GM19240 (cell line): ENCODE data around the gene FNTB.

ENCODE experiments used
- DNase-seq: peaks from one replicate; pipeline ENCODE4 v3.0.0; 2011; ENCODE audit warnings: low spot score; ENCODE audit not compliant: insufficient read length

Gene FNTB

DNA sequence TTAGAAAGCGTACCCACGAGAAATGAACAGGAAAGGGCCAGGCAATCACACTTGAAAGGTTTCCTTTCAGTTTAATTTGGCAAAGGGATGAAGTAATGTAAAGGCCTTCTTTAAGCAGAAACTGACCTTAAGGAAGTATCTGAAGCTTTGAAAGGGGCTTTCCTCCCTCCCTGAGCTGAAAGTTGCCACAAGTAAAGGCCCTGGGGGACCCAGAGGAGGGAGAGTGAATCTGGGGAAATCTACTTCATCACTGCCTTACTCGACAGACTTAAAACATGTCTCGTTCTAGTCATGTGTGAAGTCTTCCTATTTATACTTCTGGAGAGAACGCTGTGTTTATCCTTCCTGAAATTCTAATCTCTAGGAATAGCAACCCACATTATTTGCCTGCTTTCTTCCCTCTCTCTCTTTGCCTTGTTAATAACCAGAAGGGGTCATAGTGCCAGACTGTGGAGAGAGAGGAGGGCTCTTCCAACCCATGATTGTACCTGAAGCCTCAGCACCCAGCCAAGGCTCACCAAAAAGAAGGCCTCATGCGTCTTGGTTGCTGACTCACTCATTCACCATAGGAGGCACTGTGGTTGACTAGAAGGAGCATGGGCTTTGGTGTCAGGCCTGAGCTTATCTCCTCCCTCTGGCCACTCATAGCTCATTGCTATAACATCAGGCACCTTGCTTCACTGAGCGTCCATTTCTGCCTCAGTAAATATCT lies 33.9 kb upstream of the FNTB start:
- DNase-seq = peak; percentile 64

DNA sequence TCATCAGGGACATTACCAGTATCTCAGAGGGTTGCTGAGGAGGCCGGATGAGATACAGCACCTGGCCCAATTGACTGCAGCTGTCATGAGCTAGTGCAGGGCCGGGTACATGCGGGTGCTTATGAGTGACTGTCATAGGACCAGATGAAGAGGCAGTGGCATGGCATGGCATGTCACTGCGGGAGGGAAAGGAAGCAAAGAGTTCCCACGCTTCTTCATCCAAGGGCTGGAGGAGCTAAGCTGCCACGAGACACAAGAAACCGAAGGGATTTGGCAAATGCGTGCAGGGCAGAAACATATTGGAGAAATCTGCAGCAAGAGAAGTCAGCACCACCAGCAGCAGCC lies 33.4 kb upstream of the FNTB start:
- DNase-seq = no peak

- no peak for DNase-seq
Measured at GRCh38 chr14:64953661-64954060, 33.0 kb upstream of the FNTB start.

DNA sequence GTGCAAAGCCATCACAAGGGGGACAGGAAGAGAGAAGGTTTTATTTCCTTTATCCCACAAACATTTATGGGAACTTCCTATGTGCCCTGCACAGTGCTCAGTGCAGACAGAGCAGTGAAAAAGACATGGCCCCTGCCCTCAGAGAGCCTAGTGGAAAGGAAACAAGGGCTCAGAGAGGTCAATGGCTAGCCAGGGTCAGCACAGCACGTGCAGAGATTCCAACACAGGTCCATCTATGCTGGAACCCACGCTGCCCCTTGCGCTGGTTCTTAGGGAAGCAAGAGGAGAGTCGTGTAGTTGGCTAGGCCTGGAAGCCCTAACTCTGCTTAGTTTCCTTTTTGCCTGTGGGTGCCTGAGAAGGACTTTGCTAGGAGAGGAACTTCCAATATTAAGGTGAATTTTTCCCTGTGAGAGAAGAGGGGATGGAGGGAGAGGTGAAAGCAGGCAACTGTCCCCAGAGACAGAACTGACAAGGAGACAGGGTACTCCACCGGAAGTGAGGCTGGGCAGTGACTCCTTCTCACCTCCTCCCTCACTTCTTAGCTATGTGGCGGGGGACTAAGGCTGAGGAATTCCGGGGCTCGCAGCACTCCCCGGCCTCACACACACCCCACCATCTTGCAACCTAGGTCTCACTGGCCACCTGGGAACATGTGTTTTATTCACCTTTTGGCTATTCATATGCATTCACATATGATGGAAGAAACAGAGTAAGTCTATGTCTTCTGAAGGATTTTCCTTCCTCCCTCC lies 32.0 kb upstream of the FNTB start:
- no peak for DNase-seq

GRCh38 chr14:64955297-64955696 lies 31.4 kb upstream of the FNTB start:
- DNase-seq = no peak

DNA sequence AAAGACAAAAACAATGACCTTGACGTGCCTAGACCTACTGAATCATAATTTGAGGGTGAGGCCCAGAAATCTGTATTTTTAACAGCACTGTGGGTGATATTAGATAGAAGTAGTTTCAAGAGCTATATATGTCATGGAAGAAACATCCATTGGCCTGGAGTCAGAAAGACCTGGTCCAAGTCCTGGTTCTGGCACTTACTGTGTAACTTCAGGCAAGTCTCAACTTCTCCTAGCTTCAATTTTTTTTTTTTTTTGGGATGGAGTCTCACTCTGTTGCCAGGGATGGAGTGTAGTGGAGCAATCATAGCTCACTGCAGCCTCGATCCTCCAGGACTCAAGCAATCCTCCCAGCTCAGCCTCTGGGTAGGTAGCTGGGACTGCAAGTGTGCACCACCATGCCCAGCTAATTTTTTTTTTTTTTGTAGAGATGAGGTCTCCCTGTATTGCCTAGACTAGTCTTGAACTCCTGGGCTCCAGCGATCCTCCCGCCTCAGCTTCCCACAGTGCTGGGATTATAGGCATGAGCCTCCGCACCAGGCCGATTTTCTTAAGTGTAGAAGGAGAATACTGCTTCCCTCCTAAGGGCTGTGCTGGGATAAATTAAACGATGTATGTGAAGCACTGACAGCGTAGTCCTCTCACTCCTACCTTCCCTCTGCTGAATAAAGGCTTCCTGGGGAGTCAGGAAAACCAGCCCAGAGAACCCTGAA lies 29.8 kb upstream of the FNTB start:
- DNase-seq = no peak

GRCh38 chr14:64958201-64958600 lies 28.5 kb upstream of the FNTB start:
- no peak for DNase-seq

DNA sequence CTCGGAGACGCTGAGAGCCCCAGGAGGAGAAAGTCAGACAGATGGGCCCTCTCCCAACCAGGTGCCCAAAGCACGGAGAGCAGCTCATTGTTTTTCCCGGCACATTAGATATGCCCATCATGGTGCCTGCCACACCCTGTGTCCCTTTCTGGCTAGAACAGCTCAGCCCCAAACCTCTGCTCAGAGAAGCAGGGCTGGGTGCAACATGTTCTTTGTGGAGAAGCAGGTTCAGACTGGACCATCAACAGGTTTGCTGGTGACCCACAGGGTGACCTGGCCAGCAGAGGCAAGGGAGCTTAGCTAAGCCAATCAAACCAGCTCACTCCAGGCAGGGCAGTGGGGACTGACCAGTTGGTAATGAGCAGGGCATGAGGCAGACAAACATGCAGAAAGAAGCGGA lies 28.0 kb upstream of the FNTB start:
- DNase-seq = no peak

DNA sequence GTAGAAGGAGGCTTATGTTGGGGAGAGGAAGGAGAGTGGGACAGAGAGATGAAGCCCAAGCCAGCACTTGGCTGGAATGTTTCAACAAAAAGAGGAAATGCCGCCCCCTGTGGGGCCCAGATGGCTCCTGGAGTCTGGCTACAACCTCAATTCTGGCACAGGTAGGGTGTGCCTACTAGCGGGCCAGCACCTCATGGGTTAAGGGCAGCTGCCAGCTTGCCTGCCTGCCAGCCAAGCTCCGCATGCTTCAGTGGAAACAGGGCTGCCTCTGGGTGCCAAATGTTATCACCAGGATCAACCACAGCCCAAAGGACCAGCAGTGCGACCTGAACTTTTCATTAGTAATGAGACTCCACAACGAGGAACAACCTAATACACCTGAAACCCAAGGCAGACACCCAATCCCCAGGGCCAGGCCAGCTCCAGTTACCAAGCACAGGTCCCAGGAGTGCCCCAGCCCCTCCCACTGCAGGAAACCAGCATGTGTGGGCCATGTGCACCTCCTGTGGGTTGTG lies 25.9 kb upstream of the FNTB start:
- DNase-seq = no peak

DNA sequence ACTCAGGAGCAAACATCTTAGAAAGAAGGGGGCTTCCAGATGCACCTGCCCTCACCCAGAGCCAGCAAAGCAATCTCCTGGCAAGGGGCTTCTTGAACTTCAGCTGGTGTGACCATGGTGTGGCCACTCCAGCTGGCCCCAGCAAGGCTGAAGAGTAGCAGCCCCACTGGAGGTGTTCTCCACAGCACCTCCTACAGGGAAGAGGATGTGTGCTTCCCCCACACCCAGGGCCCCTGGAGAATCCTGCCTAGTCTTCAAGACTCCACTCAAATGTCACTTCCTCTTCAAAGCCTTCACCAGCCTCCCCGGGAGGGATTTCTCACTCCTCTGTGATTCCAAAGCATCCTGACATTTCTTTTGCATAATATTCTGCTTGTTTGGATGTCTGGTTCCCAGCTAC lies 23.1 kb upstream of the FNTB start:
- DNase-seq = no peak

DNA sequence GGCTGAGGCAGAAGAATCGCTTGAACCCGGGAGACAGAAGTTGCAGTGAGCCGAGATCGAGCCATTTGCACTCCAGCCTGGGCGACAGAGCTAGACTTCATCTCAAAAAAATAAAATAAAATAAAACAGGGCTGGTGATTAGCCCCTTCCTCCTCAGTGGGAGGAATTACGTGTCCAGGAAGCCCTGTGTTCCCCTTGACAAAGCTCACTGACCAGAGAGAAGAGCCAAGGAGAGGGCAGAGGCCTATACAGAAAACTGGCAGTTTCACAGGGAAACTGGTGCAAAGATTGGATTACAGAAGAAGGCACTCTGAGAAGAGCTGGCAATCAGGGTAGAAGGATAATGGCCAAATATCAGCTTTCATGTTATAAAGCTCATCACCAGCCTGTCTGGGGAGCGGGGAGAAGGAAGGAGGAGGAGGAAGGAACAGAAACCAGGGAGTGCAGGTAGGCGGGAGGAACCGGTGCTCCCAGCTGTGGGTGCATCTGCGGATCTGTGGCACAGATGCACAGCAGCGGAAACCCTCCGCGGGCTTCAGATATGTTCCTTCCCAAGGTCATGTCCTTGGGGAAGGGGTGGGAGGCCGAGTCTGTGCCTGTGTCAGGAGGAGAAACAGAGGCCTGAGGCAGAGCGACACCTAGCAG lies 21.2 kb upstream of the FNTB start:
- no peak for DNase-seq

- DNase-seq = no peak
Measured at GRCh38 chr14:64966976-64967375, 19.7 kb upstream of the FNTB start.

GRCh38 chr14:64968167-64968566 lies 18.5 kb upstream of the FNTB start:
- DNase-seq = no peak

- no peak for DNase-seq
Measured at GRCh38 chr14:64968651-64969050, 18.0 kb upstream of the FNTB start.

- no peak for DNase-seq
Measured at GRCh38 chr14:64970041-64970440, 16.7 kb upstream of the FNTB start.

DNA sequence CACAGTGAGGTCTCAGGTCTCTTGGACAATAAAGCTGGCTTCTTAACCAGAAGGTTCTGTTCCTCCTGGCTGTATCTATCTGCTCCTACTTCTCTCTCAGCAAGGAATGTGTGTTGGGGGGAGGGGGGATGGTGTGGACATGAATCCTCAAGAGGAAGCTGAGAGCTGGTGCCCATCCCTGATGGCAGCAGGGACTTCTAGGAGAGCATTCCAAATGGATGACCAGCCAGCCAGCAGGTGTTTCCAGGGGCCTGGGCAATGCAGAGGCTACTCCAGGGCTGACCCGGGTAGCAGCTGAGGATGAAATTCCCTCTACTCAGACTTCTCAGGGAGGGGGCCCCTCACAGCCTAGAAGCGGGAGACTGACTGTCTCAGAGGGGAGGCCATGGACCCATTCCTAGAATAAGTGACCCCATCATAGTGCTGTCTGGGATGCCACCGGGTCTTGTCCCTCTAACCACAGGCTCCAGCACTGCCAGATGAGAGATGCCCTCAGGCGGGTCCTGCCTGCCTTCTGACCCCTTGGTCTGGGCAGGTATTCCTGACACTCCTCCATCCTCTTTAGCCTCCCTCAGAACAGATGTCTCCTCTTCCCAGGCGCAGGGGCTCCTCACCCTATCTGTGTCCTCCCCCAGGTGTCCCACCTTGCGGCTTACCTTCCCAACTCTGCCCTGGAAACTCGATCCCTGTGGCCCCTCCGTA lies 15.8 kb upstream of the FNTB start:
- DNase-seq = no peak

DNA sequence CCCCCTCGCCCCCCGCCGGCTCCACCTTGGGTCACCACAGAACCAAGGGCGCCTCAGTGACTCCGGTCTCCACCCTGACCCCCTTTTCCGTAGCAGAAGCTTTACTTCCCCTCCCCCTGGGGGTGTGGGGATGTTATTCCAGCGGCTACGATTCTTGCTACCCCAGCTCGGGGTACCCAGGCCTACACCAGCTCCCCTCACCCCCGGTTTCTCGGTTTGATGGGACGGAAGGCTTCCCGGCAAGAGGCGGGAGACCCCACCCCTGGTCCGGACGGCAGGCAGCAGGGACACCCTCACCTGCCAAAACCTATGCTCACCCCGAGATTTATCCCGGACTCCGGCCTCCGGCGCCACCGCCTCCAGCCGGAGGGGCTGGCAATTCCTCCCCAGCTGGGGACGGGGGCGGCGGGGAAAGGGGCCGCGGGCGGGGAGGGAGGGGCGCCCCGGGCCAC lies 15.2 kb upstream of the FNTB start:
- no peak for DNase-seq

DNA sequence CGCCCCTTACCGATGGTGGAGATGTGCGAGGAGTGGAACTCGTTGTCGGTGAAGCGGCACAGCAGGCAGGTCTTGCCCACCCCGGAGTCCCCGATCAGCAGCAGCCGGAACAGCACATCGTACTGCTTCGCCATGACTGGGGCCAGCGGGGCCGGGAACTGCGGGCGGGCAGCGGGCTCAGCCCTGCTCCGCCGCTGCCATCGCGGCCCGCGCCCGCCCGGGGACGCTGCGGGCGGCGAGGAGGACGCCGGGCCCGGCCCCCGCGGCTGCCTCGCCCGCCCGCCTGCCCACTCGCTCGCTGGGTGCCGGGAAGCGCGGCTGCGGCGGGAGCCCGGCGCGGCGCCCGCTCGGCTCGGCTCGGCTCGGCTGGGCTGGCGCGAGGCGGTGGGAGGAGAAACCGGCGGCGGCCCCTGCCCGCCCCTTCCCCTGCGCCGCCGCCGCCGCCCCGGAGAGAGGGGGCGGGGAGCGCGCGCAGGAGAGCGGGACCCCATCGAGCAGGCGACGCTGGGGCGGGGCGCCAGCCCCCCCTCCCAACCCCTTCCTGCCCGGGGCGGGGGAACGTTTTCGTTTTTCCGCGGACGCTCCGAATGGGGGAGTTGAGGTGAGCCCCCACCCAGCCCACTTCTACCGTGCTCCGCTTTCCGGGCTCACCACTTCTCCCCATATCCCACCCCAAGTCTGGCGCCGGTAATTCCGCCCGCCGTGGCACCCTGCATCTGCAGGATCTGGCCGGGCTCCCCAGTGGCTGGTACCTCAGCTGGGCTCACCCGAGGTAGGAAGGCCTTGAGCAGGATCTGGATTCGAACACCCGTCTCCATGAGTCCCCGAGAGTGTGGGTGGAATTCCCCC lies 14.5 kb upstream of the FNTB start, which contains the start of gene RAB15:
TSS of gene RAB15 (minus strand) at position 394 of the 849 bp plus-strand sequence. CDS start at position 134, 260 bp downstream.
- no peak for DNase-seq

GRCh38 chr14:64973026-64973442 lies 13.7 kb upstream of the FNTB start:
- no peak for DNase-seq

- no peak for DNase-seq
Measured at GRCh38 chr14:64973826-64974225, 12.9 kb upstream of the FNTB start.
